CD4-positive, alpha-beta T cell treated with Interleukin-17A for 4 hours (primary cell): ENCODE measurements around the gene UNC13C.
"Not testable (repeated sequence)": the region's sequence is repeated elsewhere in the genome, so short reads cannot be mapped to it uniquely, and the experiment has no call there.

Source experiments
- DNase-seq: peaks from one replicate; pipeline ENCODE4 v3.0.0-alpha.2; 2020; ENCODE audit warnings: mixed read lengths

UNC13C gene

DNA sequence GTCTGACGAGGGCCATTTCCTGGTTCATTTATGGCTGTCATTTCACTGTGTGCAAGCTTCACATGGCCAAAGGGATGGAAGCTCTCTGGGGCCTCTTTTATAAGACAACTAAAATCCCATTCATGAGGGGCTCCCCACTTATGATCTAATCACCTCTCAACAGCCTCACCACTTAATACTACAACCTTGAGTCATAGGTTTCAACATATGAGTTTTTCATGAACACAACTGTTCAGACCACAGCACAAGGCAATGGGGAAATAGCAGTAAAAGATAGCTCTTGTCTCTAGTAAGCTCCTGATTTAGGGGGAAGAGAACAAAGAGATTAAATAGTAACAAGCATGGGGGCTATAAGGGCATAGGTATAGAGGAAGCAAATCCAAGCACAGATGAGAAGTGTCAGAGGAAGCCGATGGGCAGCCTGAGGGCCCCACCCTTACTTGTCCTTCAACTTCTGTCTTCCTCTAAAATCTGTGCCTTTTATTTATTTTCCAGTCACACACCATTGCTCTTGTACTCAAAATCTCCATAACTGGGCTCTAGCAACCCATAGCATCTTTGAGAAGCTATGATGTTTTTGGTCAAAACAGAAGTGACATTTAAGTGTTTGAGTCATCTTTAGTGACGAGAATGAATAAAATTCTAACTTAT, 329.1 kb downstream of the UNC13C start:
- no peak for DNase-seq

DNA sequence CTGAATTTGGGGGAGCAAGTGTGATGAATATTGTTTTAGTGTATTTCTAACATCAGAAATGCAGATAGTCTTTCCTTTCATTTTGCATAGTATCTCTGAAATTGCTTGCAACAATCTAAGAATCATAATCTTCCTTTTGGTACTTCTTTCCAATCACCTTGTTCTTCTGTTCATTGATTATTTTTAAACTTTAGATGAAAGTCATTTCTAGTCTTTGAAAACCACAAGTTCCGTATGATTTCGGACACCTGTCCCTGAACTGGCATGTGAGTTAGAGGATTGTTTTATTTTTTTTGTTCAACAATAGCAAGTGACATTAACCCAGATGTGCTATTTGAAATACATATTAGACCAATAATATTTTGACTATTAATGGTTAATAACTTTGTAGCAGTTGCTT, 329.7 kb downstream of the UNC13C start:
- DNase-seq: no peak

DNA sequence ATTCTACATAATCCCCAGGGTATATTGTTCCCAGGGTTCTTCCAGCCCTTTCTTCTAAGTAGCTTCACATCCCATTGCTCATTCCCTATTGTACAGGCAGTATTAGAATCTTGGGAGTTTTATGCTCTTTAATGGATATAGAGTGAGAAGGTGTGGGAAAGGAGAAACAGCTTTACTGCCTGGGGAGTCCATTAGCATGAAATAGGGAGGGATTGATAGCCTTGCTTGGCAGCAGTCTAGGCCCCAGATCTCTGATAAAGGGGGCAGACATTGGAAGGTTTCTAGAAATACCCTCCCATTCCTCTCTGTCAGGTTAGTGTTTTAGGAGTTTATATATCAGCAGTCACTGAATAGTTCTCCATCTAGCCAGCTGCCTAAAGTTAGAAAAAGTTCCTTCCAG, 334.3 kb downstream of the UNC13C start:
- DNase-seq: no peak

DNA sequence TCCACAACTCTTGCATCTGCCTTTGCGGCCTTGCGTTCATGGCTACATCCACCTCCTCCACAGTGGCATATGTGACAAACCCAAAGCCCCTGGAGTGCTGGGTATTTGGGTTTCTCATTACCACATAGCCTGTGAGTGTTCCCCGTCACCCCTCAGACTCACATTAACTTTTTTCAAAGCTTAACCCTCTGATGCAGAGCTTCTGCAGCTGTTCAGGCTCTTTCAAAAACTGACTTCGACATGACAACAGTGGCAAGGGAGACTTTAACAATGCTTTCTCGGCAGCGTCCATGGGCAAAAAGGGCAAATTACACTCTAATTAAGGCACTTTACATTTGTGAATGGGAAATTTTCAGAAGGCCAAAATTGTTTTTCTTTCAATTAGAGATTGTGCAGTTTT, 343.2 kb downstream of the UNC13C start:
- no peak for DNase-seq

DNA sequence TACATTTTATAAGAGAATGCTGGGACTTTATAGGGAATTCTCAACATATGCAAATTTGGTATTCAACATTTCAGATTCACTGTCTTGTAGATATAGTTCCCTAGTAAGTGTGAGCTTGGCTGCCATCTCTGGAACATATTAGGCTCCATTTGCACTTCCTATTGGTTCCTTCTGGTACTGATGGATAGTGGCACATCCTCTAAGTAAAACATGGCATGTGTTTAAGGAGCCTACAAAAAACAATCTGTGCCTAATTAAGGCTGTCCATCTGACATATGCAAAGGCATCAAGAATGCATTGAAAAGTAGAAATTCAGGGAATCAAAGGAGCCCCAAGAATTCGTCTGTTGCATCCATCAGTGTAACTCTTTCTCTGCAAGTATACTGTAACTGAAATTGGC, 344.1 kb downstream of the UNC13C start:
- no peak for DNase-seq

DNA sequence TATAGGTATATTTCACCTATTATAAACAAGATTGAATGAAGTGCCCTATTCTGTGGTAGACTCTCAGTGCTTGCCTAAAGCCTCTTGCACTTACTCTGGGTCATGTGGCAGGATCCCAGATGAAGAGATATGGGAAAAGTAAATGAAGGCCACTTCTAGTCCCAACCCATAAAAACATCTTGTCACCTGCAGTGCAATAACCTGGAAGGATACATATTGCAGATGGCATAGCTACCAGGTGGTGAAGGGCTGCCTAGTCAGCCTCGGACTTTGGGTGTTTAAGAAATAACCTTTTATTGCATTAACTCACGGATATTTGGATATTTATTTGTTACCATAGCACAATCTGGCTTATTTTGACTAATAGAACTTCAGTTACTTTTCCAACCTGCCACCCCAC, 367.1 kb downstream of the UNC13C start:
- DNase-seq: no peak

DNA sequence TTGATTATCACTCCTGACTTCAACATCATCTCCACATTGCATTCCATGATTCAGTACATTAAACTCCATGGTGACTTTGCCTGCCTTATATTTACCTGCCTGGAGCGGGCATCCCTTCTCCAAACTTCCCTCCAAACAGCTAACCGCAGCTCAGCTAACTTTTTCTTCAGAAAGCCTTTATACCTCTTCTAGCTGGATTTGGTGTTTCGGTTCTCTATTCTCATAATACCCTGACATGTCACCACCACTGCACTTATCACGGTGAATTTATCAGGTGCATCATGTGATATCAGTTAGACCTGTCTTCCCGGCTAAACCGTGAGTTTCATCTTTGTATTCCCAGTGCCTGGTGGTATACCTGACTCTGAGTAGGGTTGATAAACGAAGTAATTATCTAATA, 367.6 kb downstream of the UNC13C start:
- no peak for DNase-seq

DNA sequence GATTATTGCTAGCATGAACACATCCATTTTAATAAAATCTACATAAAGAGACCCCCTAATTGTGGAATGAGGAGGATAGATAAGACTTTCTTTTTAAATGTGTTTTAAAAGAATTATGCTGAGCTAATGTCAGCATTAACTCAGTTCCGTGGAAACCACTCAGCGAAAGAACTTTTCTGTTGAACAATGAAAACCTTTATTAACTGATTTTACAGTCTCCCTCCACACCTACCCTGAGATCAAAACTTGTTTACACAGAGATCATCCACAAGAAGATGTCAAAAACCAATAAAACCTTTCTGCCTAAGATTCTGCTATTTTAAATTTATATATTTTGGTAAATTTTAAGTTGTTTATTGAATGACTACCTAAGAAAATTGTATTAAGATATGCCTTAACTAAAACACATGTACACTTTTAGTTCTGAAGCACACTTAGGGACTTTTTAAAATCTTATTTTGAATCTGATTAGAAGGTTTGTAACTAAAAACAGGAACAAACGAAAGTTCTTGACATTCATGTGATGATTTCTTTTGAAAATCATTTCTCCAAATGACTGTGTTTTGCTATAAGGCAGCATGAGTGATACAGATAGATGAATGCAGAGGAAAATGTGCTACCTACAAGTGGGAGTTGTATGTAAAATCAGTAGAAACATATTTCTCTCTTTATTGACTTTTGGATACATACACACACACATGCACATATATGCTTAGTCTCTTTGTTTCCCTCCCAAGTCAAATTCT, 369.0 kb downstream of the UNC13C start:
- no peak for DNase-seq

DNA sequence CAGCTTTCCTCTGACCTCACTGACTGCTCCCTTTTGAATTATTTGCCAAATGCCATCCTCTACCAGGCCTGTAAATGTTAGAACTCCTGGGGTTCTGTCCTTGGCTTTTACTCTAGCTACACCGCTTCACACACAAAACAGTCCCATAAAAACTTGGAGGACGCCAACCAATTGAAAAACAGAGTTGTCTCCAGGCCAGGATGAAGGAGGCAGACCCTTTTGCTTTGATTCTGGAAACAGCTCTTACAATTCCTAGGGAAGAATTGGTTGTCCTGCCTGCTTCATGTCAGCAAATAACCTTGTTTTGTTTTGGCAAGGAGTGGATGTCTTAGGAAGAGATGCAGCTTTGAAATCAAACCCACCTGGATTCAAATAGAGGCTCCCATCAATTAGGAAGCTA, 375.5 kb downstream of the UNC13C start:
- no peak for DNase-seq

DNA sequence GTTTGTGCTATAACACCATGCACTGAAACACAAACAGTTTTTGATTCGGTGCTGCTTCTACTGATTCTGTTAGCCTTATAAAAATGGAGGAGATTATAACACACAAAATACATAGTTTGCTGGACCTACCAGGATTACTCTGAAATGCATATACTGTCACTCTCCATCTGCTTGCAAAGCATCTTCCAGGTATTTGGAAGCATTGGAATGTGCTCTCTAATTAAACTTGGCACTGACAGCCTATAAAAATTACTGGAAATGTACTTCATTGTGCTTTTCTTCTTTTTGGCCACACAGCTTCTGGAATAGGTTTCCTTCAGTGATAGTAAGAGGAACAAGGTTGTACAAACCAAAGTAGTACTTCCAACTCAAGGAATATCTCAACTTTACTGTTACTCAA, 376.1 kb downstream of the UNC13C start:
- DNase-seq: no peak

DNA sequence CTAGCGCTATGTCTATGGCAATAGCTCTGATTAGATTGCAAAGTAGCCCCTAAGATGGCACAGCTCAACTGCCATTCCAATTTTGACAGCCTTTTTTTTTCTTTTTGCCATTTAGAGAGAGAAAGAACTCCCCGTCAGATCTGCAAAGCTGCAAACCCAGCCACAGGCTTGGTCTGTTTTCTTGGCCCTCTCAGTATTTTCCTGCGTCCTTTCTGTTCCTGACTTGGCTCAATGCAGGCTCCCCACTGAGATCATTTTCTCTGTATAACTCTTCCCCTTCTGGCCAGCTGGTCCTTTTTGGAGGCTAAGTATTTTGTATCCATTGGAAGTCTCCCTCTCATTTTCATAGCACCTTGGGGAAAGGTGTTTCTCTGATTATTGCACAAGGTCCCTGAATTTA, 386.7 kb downstream of the UNC13C start:
- no peak for DNase-seq

DNA sequence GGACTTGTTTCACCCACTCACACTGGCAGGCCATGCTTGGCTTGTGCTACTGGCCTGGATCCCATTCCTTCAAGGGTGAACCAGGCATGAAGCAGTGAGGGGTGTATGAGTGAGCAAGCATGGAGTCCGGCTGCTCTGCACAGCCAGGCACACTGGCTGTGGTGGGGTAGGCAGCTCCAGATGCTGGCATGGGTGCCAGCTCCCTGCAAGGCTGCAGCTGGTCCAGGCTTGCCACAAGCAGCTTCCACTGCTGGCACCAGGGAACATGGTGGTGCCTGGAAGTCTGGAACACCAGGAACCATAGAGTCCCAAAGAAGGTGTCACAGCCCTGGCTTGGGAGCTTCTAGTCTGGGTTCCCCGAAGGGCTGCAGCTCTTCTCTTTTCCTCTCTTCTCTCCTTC, 395.1 kb downstream of the UNC13C start:
- DNase-seq: no peak

DNA sequence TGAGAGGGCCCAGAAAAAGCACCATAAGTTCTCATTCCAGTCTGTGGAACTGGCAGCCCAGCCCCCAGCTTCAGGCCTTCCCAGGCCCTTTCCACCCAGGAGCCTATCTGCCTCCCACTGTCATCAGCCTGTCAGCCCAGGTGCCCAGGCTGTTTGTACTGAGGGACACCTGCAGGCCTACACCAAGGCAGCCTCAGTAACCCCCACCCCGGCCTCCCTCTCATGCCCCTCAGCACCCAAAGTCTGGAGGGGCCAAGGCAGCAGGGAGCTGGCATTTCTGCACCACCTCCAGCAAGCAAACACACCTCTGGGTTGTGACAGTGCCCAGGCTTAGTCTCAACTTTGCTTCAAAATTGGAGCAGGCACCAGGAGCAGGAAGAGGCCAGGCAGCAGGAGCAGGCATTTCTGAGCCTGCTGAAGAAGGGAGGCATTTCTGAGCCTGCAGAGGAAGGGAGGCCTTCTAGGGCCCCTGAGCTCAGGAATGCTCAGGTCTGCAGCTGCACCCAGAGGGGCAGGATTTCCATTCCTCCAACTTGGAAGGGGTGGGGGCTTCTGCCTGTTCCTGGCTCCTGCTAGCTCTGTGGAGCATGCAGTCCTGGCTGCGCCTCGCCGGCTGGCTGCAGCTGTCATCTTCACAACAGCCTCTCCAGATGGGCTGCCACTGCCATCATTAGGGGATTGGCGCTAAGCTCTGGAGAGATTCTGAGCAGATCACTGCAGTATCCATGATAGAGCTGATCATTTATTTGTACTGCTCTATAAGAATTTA, 396.1 kb downstream of the UNC13C start:
- no peak for DNase-seq

DNA sequence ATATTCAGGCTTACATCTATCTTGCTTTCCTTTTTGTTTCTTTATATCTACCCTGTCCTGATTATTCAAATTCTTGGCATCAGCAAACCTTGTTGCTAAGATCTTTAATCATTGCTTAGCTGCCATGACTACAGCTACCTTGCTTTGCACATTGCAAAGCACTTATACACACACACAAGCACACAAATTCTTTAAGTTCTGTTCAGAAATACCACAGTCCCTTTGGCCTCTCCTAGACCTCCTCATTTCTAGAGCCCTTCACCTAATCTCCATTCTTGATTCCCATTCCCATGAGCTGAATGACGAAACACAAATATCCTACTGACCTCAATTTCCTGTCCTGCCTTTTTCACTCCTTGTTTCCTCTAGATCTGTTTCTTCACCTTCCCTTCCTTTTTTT, 409.6 kb downstream of the UNC13C start:
- no peak for DNase-seq

DNA sequence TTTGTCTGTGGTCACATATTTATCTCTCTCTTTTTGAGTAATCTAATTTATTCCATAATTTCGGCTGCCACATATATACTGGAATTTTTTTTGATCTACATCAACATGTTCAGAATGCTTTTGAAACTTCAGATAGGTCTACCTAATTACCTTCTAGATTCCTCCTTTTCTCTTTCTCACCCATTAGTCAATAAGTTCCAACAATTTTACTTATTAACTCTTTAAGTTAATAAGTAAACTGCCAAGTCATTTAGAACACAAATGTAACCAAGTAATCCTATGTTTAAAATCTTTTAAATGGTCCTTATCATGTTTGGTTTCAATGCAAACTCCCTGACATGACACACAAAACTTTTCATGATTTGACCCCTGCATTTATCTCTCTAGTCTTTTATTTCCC, 410.5 kb downstream of the UNC13C start:
- no peak for DNase-seq

DNA sequence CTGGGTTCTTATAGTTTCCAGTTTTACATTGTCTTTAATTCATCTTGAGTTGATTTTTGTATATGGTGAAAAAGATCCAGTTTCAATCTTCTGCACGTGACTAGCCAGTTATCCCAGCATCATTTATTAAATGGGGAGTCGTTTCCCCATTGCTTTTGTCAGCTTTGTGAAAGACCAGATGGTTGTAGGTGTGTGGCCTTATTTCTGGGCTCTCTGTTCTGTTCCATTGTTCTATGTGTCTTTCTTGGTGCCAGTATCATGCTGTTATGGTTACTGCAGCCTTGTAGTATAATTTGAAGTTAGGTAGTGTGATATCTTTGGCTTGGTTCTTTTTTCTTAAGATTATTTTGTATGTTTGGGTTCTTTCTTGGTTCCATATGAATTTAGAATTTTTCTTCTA, 432.2 kb downstream of the UNC13C start:
- no peak for DNase-seq

DNA sequence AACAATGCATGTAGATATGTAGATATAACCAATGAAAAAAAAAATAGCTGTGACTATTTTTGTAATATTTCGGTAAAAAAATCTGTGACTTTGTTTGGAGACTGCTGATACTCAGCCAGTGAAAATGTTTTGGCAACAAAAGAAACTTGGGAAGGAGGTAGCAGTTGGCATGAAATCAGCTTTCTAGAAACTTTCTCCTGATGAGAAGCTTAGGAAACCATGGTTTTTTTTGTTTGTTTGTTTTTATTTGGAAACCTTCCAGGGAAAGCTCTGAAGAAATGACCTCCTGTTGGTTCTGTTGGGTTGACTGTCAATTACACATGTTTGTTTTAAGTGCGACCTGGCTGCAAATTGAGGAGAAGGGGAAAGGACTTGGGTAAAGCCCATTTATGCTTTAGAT, 445.9 kb downstream of the UNC13C start:
- no peak for DNase-seq

DNA sequence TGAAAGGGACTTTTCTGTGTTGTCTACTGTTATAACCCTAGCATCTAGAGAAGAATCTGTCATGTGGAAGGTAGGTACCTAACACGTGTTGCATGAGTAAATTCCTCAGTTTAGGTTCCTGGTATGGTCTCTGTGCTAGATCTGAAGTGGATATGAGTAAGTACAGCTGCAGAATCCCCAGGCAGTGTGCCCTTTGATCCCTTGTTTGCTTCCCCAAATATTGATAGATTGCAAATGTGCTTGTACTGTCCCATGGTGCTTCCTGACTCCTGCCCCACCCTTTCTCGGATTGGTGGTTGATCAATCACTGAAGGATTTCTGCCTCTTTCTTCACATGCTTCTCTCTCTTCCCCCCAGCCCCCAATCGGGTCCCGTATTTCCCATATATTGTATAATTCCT, 450.4 kb downstream of the UNC13C start:
- no peak for DNase-seq

DNA sequence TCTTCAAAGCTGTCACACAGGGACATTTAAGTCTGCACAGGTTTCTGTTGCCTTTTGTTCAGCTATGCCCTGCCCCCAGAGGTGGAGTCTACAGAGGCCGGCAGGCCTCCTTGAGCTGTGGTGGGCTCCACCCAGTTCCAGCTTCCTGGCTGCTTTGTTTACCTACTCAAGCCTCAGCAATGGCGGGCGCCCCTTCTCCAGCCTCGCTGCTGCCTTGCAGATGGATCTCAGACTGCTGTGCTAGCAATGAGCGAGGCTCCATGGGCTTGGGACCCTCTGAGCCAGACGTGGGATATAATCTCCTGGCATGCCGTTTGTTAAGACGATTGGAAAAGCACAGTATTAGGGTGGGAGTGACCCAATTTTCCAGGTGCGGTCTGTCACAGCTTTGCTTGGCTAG, 472.0 kb downstream of the UNC13C start:
- DNase-seq: not testable (repeated sequence)

DNA sequence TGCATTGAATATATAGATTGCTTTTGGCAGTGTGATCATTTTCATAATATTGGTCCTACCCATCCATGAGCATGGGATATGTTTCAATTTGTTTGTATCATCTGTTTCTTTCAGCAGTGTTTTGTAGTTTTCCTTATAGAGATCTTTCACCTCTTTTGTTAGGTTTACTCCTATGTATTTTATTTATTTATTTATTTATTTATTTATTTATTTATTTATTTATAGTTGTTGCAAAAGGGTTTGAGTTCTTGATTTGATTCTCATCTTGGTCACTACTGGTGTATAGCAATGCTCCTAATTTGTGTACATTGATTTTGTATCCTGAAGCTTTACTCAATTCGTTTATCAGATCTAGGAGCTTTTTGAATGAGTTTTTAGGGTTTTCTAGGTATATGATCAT, 478.2 kb downstream of the UNC13C start:
- no peak for DNase-seq

DNA sequence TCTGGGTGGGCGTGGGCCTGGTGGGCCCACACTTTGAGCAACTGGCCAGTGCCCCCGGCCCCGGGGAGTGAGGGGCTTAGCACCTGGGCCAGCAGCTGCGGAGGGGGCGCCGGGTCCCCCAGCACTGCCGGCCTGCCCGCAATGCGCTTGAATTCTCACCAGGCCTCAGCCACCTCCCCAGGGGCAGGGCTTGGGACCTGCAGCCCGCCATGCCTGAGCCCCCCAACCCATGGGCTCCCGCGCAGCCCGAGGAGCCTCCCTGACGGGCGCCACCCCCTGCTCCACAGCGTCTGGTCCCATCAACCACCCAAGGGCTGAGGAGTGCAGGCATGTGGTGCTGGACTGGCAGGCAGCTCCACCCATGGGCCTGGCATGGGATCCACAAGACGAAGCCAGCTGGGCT, 484.3 kb downstream of the UNC13C start:
- no peak for DNase-seq

DNA sequence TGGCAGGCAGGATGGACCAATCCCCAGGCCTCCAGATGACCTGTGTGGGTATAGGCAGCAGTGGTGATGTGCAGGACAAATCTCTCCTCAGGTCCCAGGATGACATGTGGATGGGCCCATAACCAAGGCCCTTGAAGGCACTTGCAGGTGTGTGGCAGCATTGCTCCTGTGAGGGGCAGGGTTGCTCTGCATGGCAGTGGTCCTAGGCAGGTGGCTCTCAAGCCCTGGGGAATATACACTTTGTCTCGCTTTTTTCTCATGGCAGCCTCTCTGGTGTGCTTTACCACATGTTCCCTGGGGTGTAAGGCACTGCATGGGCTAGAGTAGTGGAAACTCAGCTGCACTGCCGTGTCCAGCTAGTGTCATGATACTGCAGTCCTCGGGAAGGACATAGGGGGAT, 503.6 kb downstream of the UNC13C start:
- DNase-seq: no peak

DNA sequence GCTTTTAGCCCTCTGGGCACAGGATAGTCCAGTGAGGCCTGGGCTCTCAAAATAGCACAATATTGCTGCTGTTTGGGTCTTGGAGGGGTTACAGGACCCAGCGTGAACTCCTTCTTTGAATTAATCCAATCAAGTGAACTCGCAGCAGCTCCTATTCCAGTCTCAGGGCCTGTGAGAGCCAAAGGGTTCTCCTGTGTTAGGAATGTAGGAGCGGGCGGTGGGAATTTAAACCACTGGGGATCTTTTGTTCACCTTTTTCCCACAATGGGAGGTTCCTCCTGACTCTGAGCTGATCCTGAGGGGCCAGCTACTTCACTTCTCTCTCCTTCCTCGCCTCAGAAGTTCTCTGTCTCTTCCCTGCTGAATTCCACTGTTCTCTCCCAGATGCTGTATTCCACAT, 504.0 kb downstream of the UNC13C start:
- no peak for DNase-seq

DNA sequence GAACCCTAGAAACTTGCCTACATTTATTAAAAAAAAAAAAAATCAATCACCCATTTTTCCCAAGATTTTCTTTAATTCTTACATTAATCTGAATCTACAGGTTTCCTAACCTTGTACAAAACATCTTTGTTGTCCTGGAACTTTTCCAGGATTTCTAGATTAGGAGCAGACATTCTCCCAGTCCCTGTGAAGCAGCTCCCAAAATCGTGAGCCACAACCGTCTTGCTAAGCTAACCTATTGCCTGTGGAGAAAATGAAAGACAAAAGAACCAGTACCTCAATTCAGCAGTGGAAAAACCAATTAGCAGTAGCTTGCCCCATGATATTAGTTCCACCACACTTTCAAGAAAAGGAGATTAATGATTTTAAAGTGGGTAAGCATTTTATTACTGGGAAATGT, 522.1 kb downstream of the UNC13C start:
- no peak for DNase-seq
